NCI-H82 (cell line): ENCODE measurements around the gene CKS1B.

ENCODE experiments used
- DNase-seq: peaks from one replicate; lab custom pipeline; 2025; lab: John Stamatoyannopoulos, UW

Gene CKS1B

GRCh38 chr1:154945962-154946850, 28.3 kb upstream of the CKS1B start:
- no peak for DNase-seq

GRCh38 chr1:154948079-154948478, 26.4 kb upstream of the CKS1B start:
- DNase-seq = no peak

- no peak for DNase-seq
Measured at GRCh38 chr1:154951901-154952657, 22.4 kb upstream of the CKS1B start.

- DNase-seq = no peak
Measured at GRCh38 chr1:154952664-154953063, 21.8 kb upstream of the CKS1B start.

- no peak for DNase-seq
Measured at GRCh38 chr1:154953611-154954038, 20.9 kb upstream of the CKS1B start.

- DNase-seq = peak; percentile 55
Measured at GRCh38 chr1:154954541-154954940, 19.9 kb upstream of the CKS1B start.

GRCh38 chr1:154955039-154955717, 19.3 kb upstream of the CKS1B start:
- DNase-seq = peak; percentile 92

GRCh38 chr1:154955718-154956543, 18.6 kb upstream of the CKS1B start, which contains the start of gene PBXIP1:
TSS of gene PBXIP1 (minus strand) at chr1:154956099. CDS start at chr1:154953721, 2,378 bp downstream.
- peak; percentile 97 for DNase-seq

GRCh38 chr1:154956544-154956941, 17.9 kb upstream of the CKS1B start:
- DNase-seq = peak; percentile 82

- no peak for DNase-seq
Measured at GRCh38 chr1:154957091-154957657, 17.3 kb upstream of the CKS1B start.

GRCh38 chr1:154958036-154958435, 16.4 kb upstream of the CKS1B start:
- no peak for DNase-seq

- DNase-seq = no peak
Measured at GRCh38 chr1:154958681-154959425, 15.6 kb upstream of the CKS1B start.

GRCh38 chr1:154959426-154959780, 15.1 kb upstream of the CKS1B start:
- no peak for DNase-seq

GRCh38 chr1:154960446-154961136, 13.9 kb upstream of the CKS1B start:
- no peak for DNase-seq

- DNase-seq = peak; percentile 89
Measured at GRCh38 chr1:154961207-154962155, 13.0 kb upstream of the CKS1B start, which contains the start of gene PYGO2. TSS of gene PYGO2 (minus strand) at chr1:154961782. CDS start at chr1:154961576, 206 bp downstream.

GRCh38 chr1:154962156-154962749, 12.2 kb upstream of the CKS1B start:
- peak; percentile 65 for DNase-seq

- DNase-seq = no peak
Measured at GRCh38 chr1:154962795-154963330, 11.6 kb upstream of the CKS1B start.

- no peak for DNase-seq
Measured at GRCh38 chr1:154963643-154964042, 10.8 kb upstream of the CKS1B start.
